HG02763 (cell line): Measurements from ENCODE around the gene ARSA.
"Not testable (repeated sequence)": the region's sequence is repeated elsewhere in the genome, so short reads cannot be mapped to it uniquely, and the experiment has no call there.

Experiments
- ATAC-seq: cut with Tn5 transposase; IDR thresholded peaks from one replicate; pipeline ENCODE4 v1.9.1; 2021; ENCODE audit warnings: mild to moderate bottlenecking, moderate library complexity; ENCODE audit not compliant: unreplicated experiment

Gene ARSA

DNA sequence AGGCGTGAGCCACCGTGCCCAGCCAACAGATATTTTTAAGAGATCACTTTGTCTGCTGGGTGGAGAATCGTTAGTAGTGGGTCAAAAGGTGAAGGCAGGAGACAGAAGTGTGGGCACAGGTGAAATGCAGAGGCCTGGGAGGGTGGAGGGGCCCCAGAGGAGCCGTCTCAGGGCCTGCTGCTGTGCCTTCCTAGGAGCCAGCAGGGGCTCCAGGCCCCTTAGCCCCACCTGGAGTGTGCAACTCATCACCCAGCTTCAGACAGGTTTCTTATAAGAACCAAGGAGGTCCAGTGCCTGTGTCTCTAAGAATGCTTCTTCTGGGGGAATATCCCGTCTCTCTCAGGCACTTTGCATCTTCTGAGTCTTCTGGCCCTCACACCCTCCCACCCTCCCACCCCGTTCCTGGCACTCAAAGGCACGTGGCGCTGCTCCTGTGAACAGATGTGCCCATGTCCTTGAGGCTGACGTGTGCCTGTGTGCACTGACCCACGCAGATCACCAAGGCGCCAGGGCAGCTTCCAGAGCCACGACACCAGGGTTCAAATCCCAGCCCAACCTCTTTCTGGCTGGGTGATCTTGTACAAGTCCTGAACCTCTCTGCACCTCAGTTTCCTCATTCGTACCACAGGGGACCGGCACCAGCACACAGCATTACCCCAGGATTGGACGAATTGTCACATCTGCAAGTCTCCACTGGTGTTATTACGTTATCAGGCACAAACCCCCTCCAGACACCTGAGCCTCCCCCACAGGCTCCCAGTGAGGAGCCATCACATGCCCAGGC, 3.4 kb downstream of the ARSA start:
- ATAC-seq: no peak

DNA sequence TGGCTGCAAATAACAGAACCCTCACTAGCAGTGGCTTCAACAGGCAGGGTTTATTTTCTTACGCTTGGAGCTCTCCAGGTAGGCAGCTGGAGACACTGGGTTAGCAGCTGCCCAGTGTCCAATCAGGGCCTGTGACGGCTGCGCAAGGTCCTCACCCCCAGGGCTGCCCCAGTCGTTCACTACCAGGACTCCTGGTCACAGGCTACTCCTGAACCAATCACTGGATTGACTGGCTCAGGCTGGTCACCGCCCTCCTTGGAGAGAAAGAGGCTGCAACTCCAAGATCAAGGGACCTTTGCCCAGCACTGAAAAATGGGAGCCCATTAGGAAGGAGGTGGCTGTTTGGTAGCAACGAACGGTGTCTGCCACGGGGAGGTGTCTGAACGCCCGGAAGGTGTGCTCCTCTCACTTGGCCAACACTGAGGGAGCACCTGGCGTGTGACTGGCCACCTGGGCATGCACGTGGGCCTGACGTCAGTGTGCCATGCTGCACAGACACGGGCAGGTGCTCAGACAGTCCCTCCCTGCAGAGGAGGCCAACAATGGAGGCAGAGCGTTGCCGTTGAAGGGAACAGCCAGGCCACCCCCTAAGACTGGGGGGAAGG, 5.1 kb downstream of the ARSA start:
- no peak for ATAC-seq

- no peak for ATAC-seq
Observed at GRCh38 chr22:50621948-50622722, 5.8 kb downstream of the ARSA start.

DNA sequence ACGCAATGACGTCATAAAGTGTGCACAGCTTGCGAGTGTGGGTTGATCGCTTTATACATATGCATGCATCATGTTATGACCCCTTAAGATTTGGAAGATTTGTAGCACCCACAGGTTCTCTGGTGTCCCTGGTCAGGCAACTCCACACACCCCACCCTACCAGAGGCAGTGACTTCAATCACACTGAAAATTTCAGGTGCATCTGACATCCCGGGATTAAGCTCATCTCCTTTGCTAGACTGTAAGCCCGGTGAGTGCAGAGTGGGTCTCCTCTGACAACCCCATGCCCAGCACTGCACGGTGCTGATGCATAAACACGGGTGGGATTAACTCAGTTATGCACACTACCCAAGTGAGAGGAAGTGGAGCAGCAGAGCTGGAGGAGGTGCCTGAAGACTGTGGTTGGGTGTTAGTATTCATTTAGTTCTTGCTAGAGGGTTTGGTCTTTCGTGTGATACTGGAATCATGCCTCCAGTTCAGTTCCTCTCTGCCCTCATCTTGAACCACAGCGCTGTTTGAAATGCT, 6.5 kb downstream of the ARSA start:
- no peak for ATAC-seq

- no peak for ATAC-seq
Observed at GRCh38 chr22:50620593-50621355, 7.2 kb downstream of the ARSA start.

DNA sequence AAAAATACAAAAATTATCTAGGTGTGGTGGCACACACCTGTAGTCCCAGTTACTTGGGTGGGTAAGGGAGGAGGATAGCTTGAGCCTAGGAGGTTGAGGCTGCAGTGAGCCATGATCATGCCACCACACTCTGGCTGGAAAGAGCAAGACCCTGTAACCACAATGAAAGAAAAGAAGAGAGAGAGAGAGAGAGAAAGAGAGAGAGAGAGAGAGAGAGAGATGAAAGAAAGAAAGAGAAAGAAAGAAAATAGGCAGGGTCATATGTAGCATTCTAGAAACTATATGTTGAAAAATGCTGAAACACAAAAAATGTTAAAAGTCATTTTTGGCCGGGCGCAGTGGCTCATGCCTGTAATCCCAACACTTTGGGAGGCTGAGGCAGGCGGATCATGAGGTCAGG, 13.7 kb downstream of the ARSA start:
- not testable (repeated sequence) for ATAC-seq

- no peak for ATAC-seq
Observed at GRCh38 chr22:50613291-50613981, 14.5 kb downstream of the ARSA start.

GRCh38 chr22:50612528-50613221, 15.3 kb downstream of the ARSA start:
- no peak for ATAC-seq

GRCh38 chr22:50612168-50612527, 15.8 kb downstream of the ARSA start:
- ATAC-seq: no peak

DNA sequence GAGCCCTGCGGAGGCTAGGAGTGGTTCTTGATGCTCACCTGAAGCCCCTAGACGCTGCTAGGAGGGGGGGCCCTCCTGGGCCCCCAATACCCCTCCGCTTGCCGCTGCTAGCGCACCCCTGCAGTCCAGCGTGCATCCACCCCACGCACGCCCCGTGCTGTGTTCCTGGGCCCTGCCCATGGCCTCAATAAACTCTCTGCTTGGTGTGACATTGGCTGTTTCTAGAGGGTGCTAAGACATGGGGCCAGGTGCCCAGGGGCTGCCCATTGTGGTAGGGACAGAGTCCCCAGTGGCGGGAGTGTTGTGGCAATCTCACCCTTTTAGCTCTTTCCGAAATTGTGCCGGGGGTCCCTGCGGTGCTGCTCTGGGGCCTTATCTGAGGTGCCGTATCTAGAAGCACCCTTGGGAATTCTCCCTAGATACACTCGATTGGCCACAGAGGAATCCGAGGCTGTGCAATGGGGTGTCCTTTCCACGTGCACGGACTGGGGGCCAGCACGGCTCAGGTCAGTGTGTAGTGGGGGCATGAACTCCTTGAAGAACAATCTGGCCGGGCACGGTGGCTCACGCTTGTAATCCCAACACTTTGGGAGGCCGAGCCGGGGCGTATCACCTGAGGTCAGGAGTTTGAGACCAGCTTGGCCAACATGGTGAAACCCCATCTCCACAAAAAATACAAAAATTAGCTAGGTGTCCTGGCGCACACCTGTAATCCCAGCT, 16.5 kb downstream of the ARSA start:
- no peak for ATAC-seq

DNA sequence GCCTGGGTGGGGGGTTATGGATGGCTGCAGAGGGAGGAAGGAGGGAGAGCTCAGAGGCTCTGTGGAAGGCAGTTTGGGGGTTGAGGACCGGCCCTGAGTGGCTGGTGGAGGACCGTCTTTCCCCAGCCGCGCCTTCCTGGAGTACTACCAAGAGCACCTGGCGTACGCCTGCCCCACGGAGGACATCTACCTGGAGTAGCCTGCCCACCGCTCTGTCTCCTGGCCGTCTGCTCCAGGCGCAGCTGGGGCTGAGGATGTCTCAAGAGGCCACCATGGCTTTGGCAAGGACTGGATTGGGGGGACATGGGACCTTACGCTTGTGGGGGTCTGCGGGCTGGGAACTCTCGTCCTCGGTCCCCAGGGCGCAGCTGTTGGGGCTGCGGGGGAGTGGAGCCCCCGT, 17.4 kb downstream of the ARSA start:
- no peak for ATAC-seq

- ATAC-seq: no peak
Observed at GRCh38 chr22:50610041-50610451, 17.9 kb downstream of the ARSA start.

GRCh38 chr22:50609599-50609998, 18.4 kb downstream of the ARSA start:
- ATAC-seq: no peak

DNA sequence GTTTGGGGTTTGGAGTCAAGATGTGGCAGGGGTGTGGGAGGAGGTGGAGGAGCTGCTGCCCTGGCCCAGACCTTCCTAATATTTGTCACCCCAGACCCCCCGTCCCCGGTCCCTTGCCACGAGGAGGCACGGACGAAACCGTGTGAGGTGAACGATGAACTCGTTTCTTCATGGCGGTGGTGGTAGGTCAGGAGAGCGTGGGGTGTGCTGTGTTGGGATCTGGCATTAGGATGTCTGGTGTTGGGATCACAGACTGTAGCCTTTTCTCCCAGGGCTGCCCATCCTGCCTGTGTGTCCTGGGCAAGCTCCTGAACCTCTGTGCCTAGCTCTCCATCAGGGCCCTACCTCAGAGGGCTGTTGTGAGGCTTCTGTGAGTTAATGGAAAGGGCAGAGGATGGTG, 19.0 kb downstream of the ARSA start:
- ATAC-seq: no peak

DNA sequence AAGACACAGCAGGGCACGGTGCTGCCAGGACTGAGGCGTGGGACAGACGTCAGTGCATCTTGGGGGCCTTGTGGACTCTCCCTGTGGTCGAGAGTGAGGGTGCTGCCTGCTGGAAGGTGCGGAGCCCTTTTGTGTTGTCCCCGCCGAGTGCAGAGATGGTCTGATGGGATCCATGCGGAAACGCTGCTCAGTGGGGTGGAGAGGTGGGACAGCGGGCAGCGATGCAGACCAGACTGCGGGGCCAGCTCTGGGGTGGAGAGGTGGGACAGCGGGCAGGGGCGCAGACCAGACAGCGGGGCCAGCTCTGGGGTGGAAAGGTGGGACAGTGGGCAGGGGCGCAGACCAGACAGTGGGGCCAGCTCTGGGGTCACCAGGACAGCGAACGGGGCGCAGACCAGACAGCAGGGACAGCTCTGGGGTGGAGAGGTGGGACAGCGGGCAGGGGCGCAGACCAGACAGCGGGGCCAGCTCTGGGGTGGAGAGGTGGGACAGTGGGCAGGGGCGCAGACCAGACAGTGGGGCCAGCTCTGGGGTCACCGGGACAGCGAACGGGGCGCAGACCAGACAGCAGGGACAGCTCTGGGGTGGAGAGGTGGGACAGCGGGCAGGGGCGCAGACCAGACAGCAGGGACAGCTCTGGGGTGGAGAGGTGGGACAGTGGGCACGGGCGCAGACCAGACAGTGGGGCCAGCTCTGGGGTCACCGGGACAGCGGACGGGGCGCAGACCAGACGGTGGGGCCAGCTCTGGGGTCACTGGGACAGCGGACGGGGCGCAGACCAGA, 19.7 kb downstream of the ARSA start:
- not testable (repeated sequence) for ATAC-seq

- no peak for ATAC-seq
Observed at GRCh38 chr22:50607659-50608020, 20.3 kb downstream of the ARSA start.

GRCh38 chr22:50606946-50607658, 20.9 kb downstream of the ARSA start:
- no peak for ATAC-seq
